Transverse colon (tissue), 4 donors: ENCODE results near the gene KRIT1. TPM values are rescaled to one million over a fixed set of nuclear protein-coding genes. Genes with fewer than 3 reads are reported as not detected.
A peak's percentile ranks its signal among the peaks of the same experiment; 100 is the strongest.
"Not testable (repeated sequence)": the region's sequence is repeated elsewhere in the genome, so short reads cannot be mapped to it uniquely, and the experiment has no call there.

ENCODE experiments used
- DNase-seq: peaks from one replicate; pipeline ENCODE4 v3.0.0-alpha.2; 2019
- H3K27ac ChIP-seq, 4 donors: fragments of 200-600 bp; sonication (generic); 2 replicates each; pipeline ENCODE4 v1.5.1; 2016 to 2018; ENCODE audit warnings: inconsistent platforms in 4 of 4
- H3K27me3 ChIP-seq: fragments of 200-600 bp; sonication (generic); 2 replicates; pipeline ENCODE4 v1.5.1; 2017; ENCODE audit warnings: inconsistent platforms
- H3K36me3 ChIP-seq, 4 donors: fragments of 200-600 bp; sonication (generic); 2 replicates each; pipeline ENCODE4 v1.5.1; 2017 to 2019; ENCODE audit warnings: inconsistent platforms in 4 of 4
- H3K4me1 ChIP-seq, 4 donors: fragments of 200-600 bp; sonication (generic); 2 replicates each; pipeline ENCODE4 v1.5.1; 2017 to 2020; ENCODE audit warnings: inconsistent platforms in 4 of 4
- H3K4me3 ChIP-seq, 4 donors: fragments of 200-600 bp; sonication (generic); 1 replicate in 1 of 4; 2 replicates in 3 of 4; pipeline versions ENCODE4 v1.5.1 to v1.6.1; 2017 to 2019; ENCODE audit warnings: inconsistent platforms in 4 of 4
- H3K9me3 ChIP-seq, 2 donors: fragments of 200-600 bp; sonication (generic); 2 replicates each; pipeline ENCODE4 v1.5.1; 2017 to 2019; ENCODE audit warnings: inconsistent platforms in 2 of 2
- CTCF ChIP-seq, 5 experiments: fragments of 200-600 bp in 3 of 5; fragments of 450-650 bp in 2 of 5; sonication (generic) in 3 of 5; IDR thresholded peaks; 1 replicate in 2 of 5; 2 replicates in 3 of 5; pipeline ENCODE4 v1.5.1; 2016 to 2017; ENCODE audit warnings: antibody characterized with exemption in 5 of 5, inconsistent platforms in 3 of 5, mild to moderate bottlenecking in 2 of 5, moderate library complexity in 1 of 5
- EP300 ChIP-seq: sonication (generic); formaldehyde crosslinking; IDR thresholded peaks from one replicate; pipeline ENCODE4 v1.6.1; 2017; ENCODE audit warnings: antibody characterized with exemption, low read depth
- POLR2A ChIP-seq: fragments of 450-650 bp; IDR thresholded peaks from one replicate; pipeline ENCODE4 v1.6.1; 2016; ENCODE audit warnings: antibody characterized with exemption, mild to moderate bottlenecking, moderate library complexity
- POLR2AphosphoS5 ChIP-seq, 3 donors: sonication (generic); formaldehyde crosslinking; IDR thresholded peaks; one replicate each; pipeline ENCODE4 v1.6.1; 2016; ENCODE audit warnings: antibody characterized with exemption in 3 of 3
- WGBS, 2 donors: methylation state at CpG; one replicate each; pipeline ENCODE4 v1.1.5; 2018; ENCODE audit warnings: low coverage in 1 of 2; 5-methylcytosine and 5-hydroxymethylcytosine counted together
- in situ Hi-C, 4 donors: fragments of 200-750 bp; cut with MboI; loops; one replicate each; pipeline versions ENCODE4 v1.15.0 to v1.15.1; 2017; ENCODE audit warnings: low sequenced_read_pairs in 3 of 4, low pct_ligation_motif_present in 1 of 4, low pct_unique_long_range_greater_than_20kb in 1 of 4
- intact Hi-C: fragments of 100-400 bp; cut with DNase I; formaldehyde crosslinking; loops from one replicate; pipeline ENCODE4 v1.15.1; 2023; ENCODE audit warnings: low total_unique reads
- total RNA-seq, 4 donors: library from RNA; depleted of rRNA; stranded (reverse); fragments of >200 nt; gene quantifications; one replicate each; pipeline ENCODE4 v1.1.0, GENCODE V29; 2016

Gene KRIT1
- total RNA-seq, 4 donors from 2014 or later, result 29.9 to 95.7 (median 65.5) TPM

DNA sequence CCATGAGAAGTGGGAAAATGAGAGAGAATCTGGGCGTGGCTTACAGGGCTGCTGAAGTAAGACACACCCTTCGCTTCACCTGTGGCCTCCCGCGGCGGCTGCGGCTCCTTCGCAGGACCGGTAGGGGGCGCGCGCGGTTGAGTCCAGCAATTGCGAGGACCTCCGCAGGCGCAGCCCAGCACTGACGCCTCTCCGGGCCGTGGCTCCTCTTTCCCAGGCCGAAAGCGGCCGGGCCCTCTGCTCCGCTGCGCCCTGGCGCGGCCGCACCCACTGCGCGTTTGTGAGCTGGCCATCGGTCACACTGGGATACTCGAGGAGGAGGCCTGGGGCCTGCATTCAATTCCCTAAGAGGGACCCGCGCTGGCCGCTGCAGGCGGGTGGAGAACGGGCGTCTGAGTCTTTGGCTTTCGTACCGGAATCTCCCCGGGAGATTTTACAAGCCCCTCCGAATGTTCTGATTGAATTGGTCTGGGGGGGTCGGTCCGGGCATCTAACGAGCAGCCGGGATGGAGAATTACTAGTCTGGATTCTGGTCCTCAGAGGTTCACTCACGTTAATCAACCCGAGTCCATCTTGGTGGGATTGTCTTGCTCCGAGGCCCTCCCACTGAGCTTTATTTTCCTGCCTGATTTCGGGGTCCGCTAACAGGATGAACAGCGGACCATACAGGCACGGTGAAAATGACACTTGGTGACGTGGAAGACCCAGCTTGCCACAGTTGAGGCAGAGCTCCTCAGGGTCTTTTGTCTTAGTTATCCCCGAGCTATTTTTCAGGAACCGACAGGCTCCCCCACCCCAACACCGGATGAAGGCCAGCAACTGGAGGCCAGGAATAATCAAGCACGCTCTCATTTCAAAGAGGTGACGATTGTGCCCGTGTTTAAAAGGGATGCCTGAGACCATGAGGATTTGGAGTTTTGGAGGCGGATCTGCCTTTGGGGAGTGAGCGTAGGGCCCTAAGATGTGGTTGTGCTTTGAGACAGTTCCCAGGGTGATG, 66.5 kb downstream of the KRIT1 start, which contains the start of gene LRRD1:
Gene LRRD1, minus strand, starts transcription at position 215 of the 997 bp plus-strand sequence. CDS start 13,940 bp downstream, outside the sequence.
- whole genome bisulfite sequencing, 2 donors, result 0 to 17% methylated on average over 7 to 59 of the region's 60 CpGs
- Histone ChIP-seq H3K27ac (peak within 1 kb of the TSS; percentile 68 to 75 (median 74)), H3K4me3 (peak within 1 kb of the TSS; percentile 26 to 58 (median 36)), H3K27me3 (no peaks in the 10 kb centered on the region), H3K4me1 (peaks cover 0 to 8% (median 3%) of the 10 kb centered on the region in 4 donors), H3K36me3 (no peaks in the 10 kb centered on the region), H3K9me3 (no peaks in the 10 kb centered on the region)
- TF ChIP-seq CTCF (IDR thresholded peaks at IDR 0.05) (peak; percentile 91 to 99 (median 98)), POLR2A (no peak), POLR2AphosphoS5 (IDR thresholded peaks at IDR 0.05) (peak in 1 of 3 donors; percentile 32)
- intact Hi-C loops, result no loop called here
- in situ Hi-C loops, result no loop called here
- peak; percentile 94 for DNase-seq

- no peak for TF ChIP-seq EP300
- no peak for TF ChIP-seq POLR2A
- no peak for TF ChIP-seq POLR2AphosphoS5 (IDR thresholded peaks at IDR 0.05)
- TF ChIP-seq CTCF (IDR thresholded peaks at IDR 0.05), result no peak
- H3K27ac ChIP-seq, result no peak overlapping the region
- in situ Hi-C loops, result no loop called here
- no peaks in the 10 kb centered on the region for H3K27me3 ChIP-seq
- no peak for DNase-seq
- intact Hi-C loops, result no loop called here
- H3K4me3 ChIP-seq, result no peak overlapping the region
- H3K4me1 ChIP-seq, result peaks cover 0 to 8% (median 3%) of the 10 kb centered on the region in 4 donors
- H3K9me3 ChIP-seq, result no peaks in the 10 kb centered on the region
- no peaks in the 10 kb centered on the region for H3K36me3 ChIP-seq
Observed at GRCh38 chr7:92177362-92177761, 68.4 kb downstream of the KRIT1 start.

GRCh38 chr7:92169529-92169928, 76.2 kb downstream of the KRIT1 start:
- in situ Hi-C loops, H3K27me3 ChIP-seq, H3K4me1 ChIP-seq, H3K27ac ChIP-seq, H3K36me3 ChIP-seq, H3K9me3 ChIP-seq, intact Hi-C loops, DNase-seq, H3K4me3 ChIP-seq: not testable (repeated sequence)
- WGBS, 2 donors, result 77% methylated on average over 2 of the region's 2 CpGs; no CpG with 5 or more reads in 1 of the 2 donors

- no peak for TF ChIP-seq POLR2A
- TF ChIP-seq CTCF (IDR thresholded peaks at IDR 0.05), result no peak
- no peak for TF ChIP-seq POLR2AphosphoS5 (IDR thresholded peaks at IDR 0.05)
- TF ChIP-seq EP300, result no peak
- Histone ChIP-seq H3K4me3 (no peak overlapping the region), H3K27ac (no peak overlapping the region), H3K36me3 (no peaks in the 10 kb centered on the region), H3K4me1 (no peaks in the 10 kb centered on the region), H3K9me3 (no peaks in the 10 kb centered on the region), H3K27me3 (no peaks in the 10 kb centered on the region)
- 73 to 83% methylated on average over 1 of the region's 1 CpG for WGBS, 2 donors
- DNase-seq, result no peak
- in situ Hi-C loops, result no loop called here
- intact Hi-C loops, result no loop called here
Observed at GRCh38 chr7:92161271-92161670, 84.4 kb downstream of the KRIT1 start.
